ENCODE measurements around the gene STEAP1B. TPM values are rescaled to one million over a fixed set of nuclear protein-coding genes. Genes with fewer than 3 reads are reported as not detected.

STEAP1B gene
- total RNA-seq, 1 donor from 2014 or later = not detected

GRCh38 chr7:22425361-22425760 is 74.6 kb downstream of the STEAP1B start:
- Mint-ChIP-seq H3K9me3 (ENCODE audit: unreplicated experiment) (no peaks in the 10 kb centered on the region), H3K4me1 (ENCODE audit: low read depth, unreplicated experiment) (no peaks in the 10 kb centered on the region), H3K4me3 (ENCODE audit: unreplicated experiment) (no peak overlapping the region), H3K36me3 (ENCODE audit: unreplicated experiment) (no peaks in the 10 kb centered on the region), H3K27ac (ENCODE audit: unreplicated experiment) (no peak overlapping the region), H3K27me3 (ENCODE audit: unreplicated experiment) (no peaks in the 10 kb centered on the region)
- no peak for DNase-seq
- TF ChIP-seq, protein P1, sequence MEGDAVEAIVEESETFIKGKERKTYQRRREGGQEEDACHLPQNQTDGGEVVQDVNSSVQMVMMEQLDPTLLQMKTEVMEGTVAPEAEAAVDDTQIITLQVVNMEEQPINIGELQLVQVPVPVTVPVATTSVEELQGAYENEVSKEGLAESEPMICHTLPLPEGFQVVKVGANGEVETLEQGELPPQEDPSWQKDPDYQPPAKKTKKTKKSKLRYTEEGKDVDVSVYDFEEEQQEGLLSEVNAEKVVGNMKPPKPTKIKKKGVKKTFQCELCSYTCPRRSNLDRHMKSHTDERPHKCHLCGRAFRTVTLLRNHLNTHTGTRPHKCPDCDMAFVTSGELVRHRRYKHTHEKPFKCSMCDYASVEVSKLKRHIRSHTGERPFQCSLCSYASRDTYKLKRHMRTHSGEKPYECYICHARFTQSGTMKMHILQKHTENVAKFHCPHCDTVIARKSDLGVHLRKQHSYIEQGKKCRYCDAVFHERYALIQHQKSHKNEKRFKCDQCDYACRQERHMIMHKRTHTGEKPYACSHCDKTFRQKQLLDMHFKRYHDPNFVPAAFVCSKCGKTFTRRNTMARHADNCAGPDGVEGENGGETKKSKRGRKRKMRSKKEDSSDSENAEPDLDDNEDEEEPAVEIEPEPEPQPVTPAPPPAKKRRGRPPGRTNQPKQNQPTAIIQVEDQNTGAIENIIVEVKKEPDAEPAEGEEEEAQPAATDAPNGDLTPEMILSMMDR (IDR thresholded peaks at IDR 0.05; ENCODE audit: partially characterized antibody, unreplicated experiment) = no peak

DNA sequence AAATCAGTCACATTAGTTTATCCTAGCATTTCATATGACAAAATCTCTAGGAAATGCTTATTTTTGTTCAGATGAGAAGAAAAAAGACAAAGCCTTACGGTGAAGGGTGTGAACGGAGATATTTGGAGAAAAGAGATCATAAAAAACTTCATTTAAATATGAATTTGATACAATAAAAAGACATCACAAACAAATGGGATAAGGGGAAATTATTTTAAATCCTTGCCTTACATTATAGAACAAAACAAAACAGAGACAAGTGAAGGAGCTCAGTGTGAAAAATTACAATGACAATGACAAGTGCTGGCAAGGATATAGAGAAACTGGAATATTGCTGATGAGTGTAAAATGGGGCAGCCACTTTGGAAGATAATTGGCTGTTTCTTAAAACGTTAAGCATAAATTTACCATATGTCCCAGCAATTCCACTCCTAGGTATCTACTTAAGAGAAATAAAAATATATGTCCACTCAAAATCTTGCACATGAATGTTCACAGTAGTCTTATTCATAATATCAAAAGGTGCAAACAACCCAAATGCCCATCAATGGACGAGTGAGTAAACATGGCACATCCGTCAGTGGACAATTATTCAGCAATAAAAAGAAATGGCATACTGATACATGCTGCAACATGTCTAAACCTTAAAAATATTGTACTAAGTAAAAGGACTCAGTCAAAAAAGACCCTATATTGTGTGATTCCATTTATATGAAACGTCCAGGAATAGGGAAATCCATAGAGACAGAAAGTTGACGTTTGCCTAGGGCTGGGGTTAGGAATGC is 77.0 kb downstream of the STEAP1B start:
- H3K27ac Mint-ChIP-seq (ENCODE audit: unreplicated experiment) = no peak overlapping the region

DNA sequence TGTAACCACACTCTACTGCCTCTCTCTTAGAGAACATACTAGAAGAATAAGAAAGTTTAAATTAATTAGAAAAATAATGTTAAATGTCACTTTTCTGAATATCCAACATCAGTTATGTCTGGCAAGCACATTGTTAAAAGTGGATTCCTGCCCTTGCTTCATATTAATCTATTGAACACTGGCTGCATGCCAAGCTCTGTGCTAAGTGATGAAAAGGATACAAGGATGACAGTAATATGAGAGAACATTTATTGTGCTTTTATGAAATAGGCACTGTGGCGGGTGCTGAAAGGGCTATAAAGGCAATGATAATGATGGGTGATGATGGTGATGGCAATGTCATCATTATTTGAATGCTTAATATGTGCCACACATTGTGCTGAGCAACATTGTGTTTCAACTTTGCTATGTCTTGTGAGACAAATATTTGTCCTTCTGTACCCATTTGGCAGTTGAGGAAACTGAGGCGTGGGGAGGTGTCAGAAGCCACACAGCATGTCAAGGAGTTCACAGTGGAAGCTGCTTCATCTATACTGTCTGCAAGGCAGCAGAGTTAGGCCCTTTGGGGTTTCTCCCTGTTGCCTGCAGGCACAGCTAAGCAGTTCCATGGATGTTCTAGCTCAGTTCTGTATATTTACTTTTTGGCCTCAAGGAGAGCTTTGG is 78.9 kb downstream of the STEAP1B start:
- no peak for DNase-seq
- H3K27me3 Mint-ChIP-seq (ENCODE audit: unreplicated experiment) = no peaks in the 10 kb centered on the region
- H3K4me3 Mint-ChIP-seq (ENCODE audit: unreplicated experiment) = no peak overlapping the region
- TF ChIP-seq, protein P1 (IDR thresholded peaks at IDR 0.05; ENCODE audit: partially characterized antibody, unreplicated experiment) = no peak
- H3K36me3 Mint-ChIP-seq (ENCODE audit: unreplicated experiment) = no peaks in the 10 kb centered on the region
- H3K9me3 Mint-ChIP-seq (ENCODE audit: unreplicated experiment) = no peaks in the 10 kb centered on the region
- H3K4me1 Mint-ChIP-seq (ENCODE audit: low read depth, unreplicated experiment) = no peaks in the 10 kb centered on the region
- no peak overlapping the region for H3K27ac Mint-ChIP-seq (ENCODE audit: unreplicated experiment)

More for the DNA sequence above, 77.0 kb downstream of the STEAP1B start:
- H3K4me3 Mint-ChIP-seq (ENCODE audit: unreplicated experiment) = no peak overlapping the region
- H3K9me3 Mint-ChIP-seq (ENCODE audit: unreplicated experiment) = no peaks in the 10 kb centered on the region
- no peaks in the 10 kb centered on the region for H3K4me1 Mint-ChIP-seq (ENCODE audit: low read depth, unreplicated experiment)
- H3K27me3 Mint-ChIP-seq (ENCODE audit: unreplicated experiment) = no peaks in the 10 kb centered on the region
- H3K36me3 Mint-ChIP-seq (ENCODE audit: unreplicated experiment) = no peaks in the 10 kb centered on the region
- TF ChIP-seq, protein P1 (IDR thresholded peaks at IDR 0.05; ENCODE audit: partially characterized antibody, unreplicated experiment) = no peak
- no peak for DNase-seq

DNA sequence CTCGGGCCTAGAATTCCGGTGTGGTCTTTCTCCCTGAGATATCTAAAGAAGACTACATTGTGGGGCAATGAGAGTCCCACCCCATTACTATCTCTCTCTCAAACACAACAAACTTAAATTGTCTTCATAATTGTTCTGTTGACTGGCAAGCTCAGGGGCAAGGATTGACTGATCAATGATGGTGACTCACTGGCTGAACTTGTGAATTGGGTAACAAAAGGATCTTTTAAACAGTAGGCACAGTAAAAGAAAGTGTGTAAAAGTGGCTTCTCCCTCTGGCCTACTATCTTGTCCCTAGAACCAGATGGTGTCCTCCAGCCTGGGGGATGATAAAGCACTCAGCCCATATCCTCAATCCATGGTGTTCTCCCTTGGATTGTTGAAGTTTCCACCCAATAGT is 80.0 kb downstream of the STEAP1B start:
- no peaks in the 10 kb centered on the region for H3K4me1 Mint-ChIP-seq (ENCODE audit: low read depth, unreplicated experiment)
- no peaks in the 10 kb centered on the region for H3K9me3 Mint-ChIP-seq (ENCODE audit: unreplicated experiment)
- no peak overlapping the region for H3K27ac Mint-ChIP-seq (ENCODE audit: unreplicated experiment)
- no peaks in the 10 kb centered on the region for H3K27me3 Mint-ChIP-seq (ENCODE audit: unreplicated experiment)
- no peak overlapping the region for H3K4me3 Mint-ChIP-seq (ENCODE audit: unreplicated experiment)
- TF ChIP-seq, protein P1 (IDR thresholded peaks at IDR 0.05; ENCODE audit: partially characterized antibody, unreplicated experiment) = no peak
- H3K36me3 Mint-ChIP-seq (ENCODE audit: unreplicated experiment) = no peaks in the 10 kb centered on the region
- DNase-seq = no peak

DNA sequence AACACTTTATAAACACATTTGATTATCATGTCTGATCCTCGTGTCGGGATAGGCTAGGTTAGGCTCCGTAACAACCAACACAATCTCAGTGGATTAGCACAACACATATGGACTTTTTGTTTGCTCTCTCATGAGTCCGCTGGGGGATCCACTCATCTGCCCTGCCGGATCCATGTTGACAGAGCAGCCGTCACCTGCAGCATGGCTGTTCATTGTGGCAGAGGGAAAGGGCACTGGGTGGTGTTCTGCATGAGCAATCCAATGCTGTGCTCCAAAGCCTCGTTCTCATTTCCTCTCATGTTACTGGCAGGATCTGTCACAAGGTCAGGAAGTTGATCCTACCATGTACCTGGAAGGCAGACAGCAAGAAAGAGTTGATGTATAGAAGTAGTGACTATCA is 80.5 kb downstream of the STEAP1B start:
- Mint-ChIP-seq H3K27me3 (ENCODE audit: unreplicated experiment) (no peaks in the 10 kb centered on the region), H3K4me1 (ENCODE audit: low read depth, unreplicated experiment) (no peaks in the 10 kb centered on the region), H3K9me3 (ENCODE audit: unreplicated experiment) (no peaks in the 10 kb centered on the region), H3K36me3 (ENCODE audit: unreplicated experiment) (no peaks in the 10 kb centered on the region), H3K4me3 (ENCODE audit: unreplicated experiment) (no peak overlapping the region), H3K27ac (ENCODE audit: unreplicated experiment) (no peak overlapping the region)
- no peak for DNase-seq
- TF ChIP-seq, protein P1 (IDR thresholded peaks at IDR 0.05; ENCODE audit: partially characterized antibody, unreplicated experiment) = no peak
